Adrenal gland (tissue), 5 donors: ENCODE data around the gene MAML3.

Experiments
- CTCF ChIP-seq, 6 experiments: fragments of 450-650 bp in 4 of 6; fragments of 200-600 bp in 2 of 6; sonication (generic) in 1 of 6; IDR thresholded peaks; 1 replicate in 5 of 6; 2 replicates in 1 of 6; pipeline versions ENCODE4 v1.5.1 to v1.8.0; 2016 to 2021; ENCODE audit warnings: antibody characterized with exemption in 6 of 6, mild to moderate bottlenecking in 2 of 6, moderate library complexity in 1 of 6
- POLR2A ChIP-seq, 2 donors: fragments of 450-650 bp; IDR thresholded peaks; one replicate each; pipeline ENCODE4 v1.6.1; 2017; ENCODE audit warnings: antibody characterized with exemption in 2 of 2, mild to moderate bottlenecking in 2 of 2, moderate library complexity in 1 of 2
- donor health status: DM: no; HTN: no; CAD: no.

GRCh38 chr4:139791681-139792080 is 362.3 kb downstream of the MAML3 start:
- TF ChIP-seq CTCF (IDR thresholded peaks at IDR 0.05), result no peak
- no peak for TF ChIP-seq POLR2A (IDR thresholded peaks at IDR 0.05)
